GM10266 (cell line): ENCODE data around the gene HOXA9.

ENCODE experiments used
- DNase-seq: peaks from one replicate; pipeline ENCODE4 v3.0.0; 2012; ENCODE audit errors: extremely low spot score
- CTCF ChIP-seq: IDR thresholded peaks from 2 replicates; pipeline ENCODE4 v1.5.1; 2012; ENCODE audit warnings: mild to moderate bottlenecking, low read depth; ENCODE audit not compliant: control insufficient read depth, insufficient read depth; ENCODE audit errors: missing control alignments

The HOXA9 gene

GRCh38 chr7:27146491-27147198, 18.7 kb downstream of the HOXA9 start:
- DNase-seq, result no peak
- no peak for TF ChIP-seq CTCF

GRCh38 chr7:27145914-27146412, 19.4 kb downstream of the HOXA9 start:
- no peak for DNase-seq
- no peak for TF ChIP-seq CTCF

GRCh38 chr7:27145165-27145913, 20.0 kb downstream of the HOXA9 start:
- TF ChIP-seq CTCF, result no peak

GRCh38 chr7:27144781-27145164, 20.6 kb downstream of the HOXA9 start:
- no peak for DNase-seq
- no peak for TF ChIP-seq CTCF

More at GRCh38 chr7:27145165-27145913, 20.0 kb downstream of the HOXA9 start:
- DNase-seq, result no peak

GRCh38 chr7:27143950-27144780, 21.2 kb downstream of the HOXA9 start:
- DNase-seq, result no peak
- no peak for TF ChIP-seq CTCF

- no peak for TF ChIP-seq CTCF
- no peak for DNase-seq
Measured at GRCh38 chr7:27143023-27143949, 22.1 kb downstream of the HOXA9 start, which contains the start of gene HOXA5. TSS of gene HOXA5 (minus strand) at chr7:27143681. CDS start at chr7:27143607, 74 bp downstream.
